K562 (cell line): Measurements from ENCODE around the gene SLIT1.

Source experiments
- ARNT ChIP-seq, 2 experiments: fragments of 450-650 bp; IDR thresholded peaks; 2 replicates each; pipeline ENCODE4 v1.6.1; 2016; ENCODE audit warnings: mild to moderate bottlenecking in 1 of 2
- POLR2A ChIP-seq: fragments of 450-650 bp; conservative IDR thresholded peaks from 2 replicates; pipeline ENCODE4 v1.6.1; 2016
- YY1 ChIP-seq, 3 experiments: IDR thresholded peaks; 2 replicates each; pipeline ENCODE4 v1.6.1; 2011; ENCODE audit warnings: low read length in 2 of 3, mild to moderate bottlenecking in 2 of 3, moderate library complexity in 2 of 3, borderline replicate concordance in 1 of 3, control low read depth in 1 of 3, low read depth in 1 of 3; ENCODE audit not compliant: insufficient read depth in 3 of 3, insufficient replicate concordance in 2 of 3, control insufficient read depth in 1 of 3, insufficient read length in 1 of 3; ENCODE audit errors: extremely low read depth in 1 of 3

DNA sequence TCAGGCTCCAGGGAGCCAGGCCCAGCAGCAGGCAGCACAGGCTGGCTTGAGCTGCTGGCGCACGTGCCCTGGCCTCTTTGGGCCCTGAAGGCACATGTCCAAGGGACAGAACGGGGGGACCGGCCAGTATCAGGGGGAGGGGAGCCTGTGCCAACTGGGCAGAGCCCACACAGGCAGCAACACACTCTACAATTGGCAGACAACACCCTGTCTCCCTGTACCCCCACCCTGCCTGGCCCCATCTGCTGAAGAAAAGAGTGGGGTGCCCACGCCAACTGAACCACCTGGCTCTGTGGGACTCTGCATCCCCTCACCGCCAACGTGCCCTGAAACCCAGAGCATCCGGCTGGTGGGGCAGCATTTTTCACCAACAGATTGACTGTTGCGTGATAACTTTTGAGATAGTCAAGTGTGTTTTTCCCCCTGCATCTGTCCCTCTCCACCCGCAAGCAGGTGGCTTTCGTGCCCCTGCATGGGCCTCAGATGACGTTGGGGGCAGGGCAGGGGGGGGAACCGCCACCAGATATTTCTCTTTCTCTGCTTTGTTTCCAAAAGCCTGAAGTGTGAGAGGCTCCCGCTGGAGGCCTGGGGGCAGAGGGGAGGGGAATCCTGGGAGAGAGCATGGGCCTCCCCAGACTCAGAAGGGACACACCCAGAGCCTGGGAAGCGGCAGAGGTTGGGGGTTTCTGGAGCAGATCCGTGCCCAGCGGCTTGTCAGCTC lies 21.8 kb downstream of the SLIT1 start:
- TF ChIP-seq ARNT (IDR thresholded peaks at IDR 0.05) (no peak), YY1 (IDR thresholded peaks at IDR 0.05; ENCODE audit: borderline replicate concordance in 1 of 3, control insufficient read depth in 1 of 3, extremely low read depth in 1 of 3, insufficient read depth in 3 of 3, insufficient read length in 1 of 3, insufficient replicate concordance in 2 of 3, low read depth in 1 of 3, low read length in 2 of 3) (no peak), POLR2A (no peak)
